Upper lobe of right lung (tissue), 1 donor: Measurements from ENCODE around the gene MEGF11. TPM values are rescaled to one million over a fixed set of nuclear protein-coding genes. Genes with fewer than 3 reads are reported as not detected.

Source experiments
- ATAC-seq: fragments of 200-7000 bp; cut with Tn5 transposase; one replicate; pipeline ENCODE4 v1.9.1; 2020; ENCODE audit warnings: mild to moderate bottlenecking, moderate library complexity
- DNase-seq: peaks from one replicate; pipeline ENCODE4 v3.0.0-alpha.2; 2020
- H3K27ac ChIP-seq: fragments of 200-600 bp; one replicate; pipeline ENCODE4 v1.8.0; 2022
- H3K27me3 ChIP-seq: fragments of 200-600 bp; one replicate; pipeline ENCODE4 v1.8.0; 2022; ENCODE audit warnings: mild to moderate bottlenecking
- H3K36me3 ChIP-seq: fragments of 200-600 bp; one replicate; pipeline ENCODE4 v1.8.0; 2022
- H3K4me1 ChIP-seq: fragments of 200-600 bp; one replicate; pipeline ENCODE4 v1.8.0; 2022
- H3K4me3 ChIP-seq: fragments of 200-600 bp; one replicate; pipeline ENCODE4 v1.8.0; 2022; ENCODE audit warnings: mild to moderate bottlenecking
- H3K9me3 ChIP-seq: fragments of 200-600 bp; one replicate; pipeline ENCODE4 v1.8.0; 2022
- intact Hi-C: fragments of 100-400 bp; cut with DNase I; formaldehyde crosslinking; loops from one replicate; pipeline ENCODE4 v1.11.0; 2022
- total RNA-seq: library from RNA; stranded (reverse); fragmentation: NEBNext Ultra II Directional; extraction: Animal tissue kit (Norgen Biotek cat#: 25700); gene quantifications from one replicate; pipeline ENCODE4 v1.2.1, GENCODE V29; 2021
- TF ChIP-seq, protein P1 (sequence below): fragments of 200-600 bp; IDR thresholded peaks from one replicate; pipeline ENCODE4 v1.8.0; 2022; ENCODE audit warnings: antibody characterized with exemption
- donor health status: DM: no; HTN: yes; CAD: no; lungs with severe emphysema.

MEGF11 gene
- total RNA-seq, 1 donor from 2014 or later = 3.0 TPM

DNA sequence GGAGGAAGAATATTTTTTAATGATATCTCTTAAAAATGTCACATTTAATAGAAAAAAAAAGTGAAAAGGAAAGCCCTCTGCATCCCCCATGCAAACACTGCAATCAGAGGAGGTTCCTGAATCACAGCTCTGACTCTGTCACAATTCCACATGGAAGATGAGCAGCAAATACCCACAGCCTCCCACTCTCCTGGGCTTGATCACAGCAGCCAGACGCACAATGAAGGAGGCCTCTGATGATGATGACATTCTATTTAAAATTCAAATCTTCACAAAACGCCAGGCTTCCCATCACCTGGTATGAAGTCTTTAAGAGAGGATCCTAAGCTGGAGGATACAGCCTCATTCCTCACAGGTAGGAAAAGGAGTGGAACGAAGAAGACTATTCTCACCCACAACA, 30.7 kb upstream of the MEGF11 start:
- no peak overlapping the region for H3K27ac ChIP-seq
- no peak for DNase-seq
- H3K4me1 ChIP-seq = no peaks in the 10 kb centered on the region
- TF ChIP-seq, protein P1, sequence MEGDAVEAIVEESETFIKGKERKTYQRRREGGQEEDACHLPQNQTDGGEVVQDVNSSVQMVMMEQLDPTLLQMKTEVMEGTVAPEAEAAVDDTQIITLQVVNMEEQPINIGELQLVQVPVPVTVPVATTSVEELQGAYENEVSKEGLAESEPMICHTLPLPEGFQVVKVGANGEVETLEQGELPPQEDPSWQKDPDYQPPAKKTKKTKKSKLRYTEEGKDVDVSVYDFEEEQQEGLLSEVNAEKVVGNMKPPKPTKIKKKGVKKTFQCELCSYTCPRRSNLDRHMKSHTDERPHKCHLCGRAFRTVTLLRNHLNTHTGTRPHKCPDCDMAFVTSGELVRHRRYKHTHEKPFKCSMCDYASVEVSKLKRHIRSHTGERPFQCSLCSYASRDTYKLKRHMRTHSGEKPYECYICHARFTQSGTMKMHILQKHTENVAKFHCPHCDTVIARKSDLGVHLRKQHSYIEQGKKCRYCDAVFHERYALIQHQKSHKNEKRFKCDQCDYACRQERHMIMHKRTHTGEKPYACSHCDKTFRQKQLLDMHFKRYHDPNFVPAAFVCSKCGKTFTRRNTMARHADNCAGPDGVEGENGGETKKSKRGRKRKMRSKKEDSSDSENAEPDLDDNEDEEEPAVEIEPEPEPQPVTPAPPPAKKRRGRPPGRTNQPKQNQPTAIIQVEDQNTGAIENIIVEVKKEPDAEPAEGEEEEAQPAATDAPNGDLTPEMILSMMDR = no peak
- intact Hi-C loops = no loop called here
- no peaks in the 10 kb centered on the region for H3K9me3 ChIP-seq
- no peak overlapping the region for H3K4me3 ChIP-seq
- H3K27me3 ChIP-seq = no peaks in the 10 kb centered on the region
- H3K36me3 ChIP-seq = no peaks in the 10 kb centered on the region
- ATAC-seq = no peak

DNA sequence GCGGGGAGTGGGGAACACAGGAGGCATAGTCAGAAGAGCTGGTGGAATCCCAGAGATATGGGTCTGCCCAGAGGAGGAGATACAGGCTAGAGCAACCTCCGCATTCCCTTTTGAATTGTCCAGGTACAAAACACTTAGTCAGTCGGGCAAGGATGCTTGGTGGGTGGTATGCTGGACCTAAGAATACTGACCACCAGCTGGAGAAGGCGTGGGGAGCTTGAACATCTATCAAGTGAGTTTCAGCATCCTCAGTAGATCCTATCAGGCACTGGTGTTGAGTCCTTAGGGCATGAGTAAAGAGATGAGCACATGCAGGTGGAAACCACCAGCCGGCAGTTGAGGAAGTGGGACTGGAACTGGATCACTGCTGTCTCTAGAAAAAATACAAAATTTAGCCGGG, 25.1 kb upstream of the MEGF11 start:
- Histone ChIP-seq H3K27ac (no peak overlapping the region), H3K9me3 (no peaks in the 10 kb centered on the region), H3K27me3 (no peaks in the 10 kb centered on the region), H3K4me3 (no peak overlapping the region), H3K36me3 (no peaks in the 10 kb centered on the region), H3K4me1 (no peaks in the 10 kb centered on the region)
- intact Hi-C loops = no loop called here
- TF ChIP-seq, protein P1 = no peak
- ATAC-seq = no peak
- no peak for DNase-seq

DNA sequence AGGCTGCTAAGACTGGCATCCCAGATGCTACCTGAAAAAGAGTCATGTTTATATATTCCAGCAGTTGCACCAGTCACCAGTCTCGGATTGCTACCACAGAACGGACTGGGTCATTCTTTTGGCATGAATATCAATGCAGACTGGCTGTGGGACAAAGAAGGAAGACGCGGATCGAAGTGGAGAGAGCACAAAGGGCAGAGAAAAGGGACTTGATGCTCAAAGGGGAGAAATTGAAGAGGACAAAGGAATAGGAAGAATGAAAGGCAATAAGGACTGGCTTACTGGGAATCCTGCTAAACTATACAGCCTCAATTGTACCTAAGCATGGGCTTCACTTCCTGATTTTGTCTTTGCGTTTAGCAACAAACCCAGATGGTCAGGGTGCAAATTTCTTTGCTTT, 24.5 kb upstream of the MEGF11 start:
- TF ChIP-seq, protein P1 = no peak
- Histone ChIP-seq H3K27me3 (no peaks in the 10 kb centered on the region), H3K4me3 (no peak overlapping the region), H3K9me3 (no peaks in the 10 kb centered on the region), H3K27ac (no peak overlapping the region), H3K36me3 (no peaks in the 10 kb centered on the region), H3K4me1 (no peaks in the 10 kb centered on the region)
- intact Hi-C loops = no loop called here
- DNase-seq = no peak
- no peak for ATAC-seq

DNA sequence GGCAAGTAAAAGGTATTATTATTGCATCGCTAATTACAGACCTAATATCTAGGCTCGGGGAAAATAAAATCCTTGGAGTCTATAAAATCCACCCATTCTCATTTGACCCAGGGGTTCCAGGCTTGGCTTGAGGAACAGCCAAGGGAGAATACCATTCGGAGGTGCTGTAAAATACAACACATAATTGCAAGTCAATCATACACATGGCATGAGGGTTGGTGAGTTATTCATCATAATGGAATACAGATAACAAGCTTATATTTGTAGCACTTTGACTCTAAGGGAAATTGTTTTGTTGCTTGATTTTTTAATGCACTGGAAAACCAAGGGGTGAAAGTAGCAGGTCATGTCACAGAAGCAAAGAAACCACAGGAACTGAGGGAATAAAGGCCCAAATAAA, 23.0 kb upstream of the MEGF11 start:
- ATAC-seq = no peak
- intact Hi-C loops = no loop called here
- no peak for DNase-seq
- Histone ChIP-seq H3K4me3 (no peak overlapping the region), H3K27me3 (no peaks in the 10 kb centered on the region), H3K36me3 (no peaks in the 10 kb centered on the region), H3K4me1 (no peaks in the 10 kb centered on the region), H3K27ac (no peak overlapping the region), H3K9me3 (no peaks in the 10 kb centered on the region)
- TF ChIP-seq, protein P1 = no peak

DNA sequence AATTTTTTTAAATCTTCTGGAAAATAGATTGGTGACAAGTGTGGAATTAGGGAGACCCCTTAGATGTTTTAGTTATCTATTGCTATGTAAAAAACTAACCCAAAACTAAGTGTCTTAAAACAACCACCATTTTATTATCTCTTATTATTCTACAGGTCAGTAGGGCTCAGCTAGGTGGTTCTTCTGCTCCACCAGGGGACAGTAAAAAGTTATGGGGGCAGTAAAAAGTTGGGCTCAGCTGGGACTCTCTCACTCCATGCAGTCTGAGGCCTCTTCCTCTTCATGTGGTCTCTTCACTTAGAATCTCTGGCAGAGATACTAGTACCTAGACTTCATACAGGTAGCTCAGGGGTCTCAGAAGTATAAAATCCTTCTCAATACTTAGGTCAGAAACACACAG, 21.8 kb upstream of the MEGF11 start:
- Histone ChIP-seq H3K27me3 (no peaks in the 10 kb centered on the region), H3K36me3 (no peaks in the 10 kb centered on the region), H3K4me3 (no peak overlapping the region), H3K9me3 (no peaks in the 10 kb centered on the region), H3K27ac (no peak overlapping the region), H3K4me1 (no peaks in the 10 kb centered on the region)
- intact Hi-C loops = no loop called here
- DNase-seq (no peak), ATAC-seq (no peak)
- TF ChIP-seq, protein P1 = no peak

DNA sequence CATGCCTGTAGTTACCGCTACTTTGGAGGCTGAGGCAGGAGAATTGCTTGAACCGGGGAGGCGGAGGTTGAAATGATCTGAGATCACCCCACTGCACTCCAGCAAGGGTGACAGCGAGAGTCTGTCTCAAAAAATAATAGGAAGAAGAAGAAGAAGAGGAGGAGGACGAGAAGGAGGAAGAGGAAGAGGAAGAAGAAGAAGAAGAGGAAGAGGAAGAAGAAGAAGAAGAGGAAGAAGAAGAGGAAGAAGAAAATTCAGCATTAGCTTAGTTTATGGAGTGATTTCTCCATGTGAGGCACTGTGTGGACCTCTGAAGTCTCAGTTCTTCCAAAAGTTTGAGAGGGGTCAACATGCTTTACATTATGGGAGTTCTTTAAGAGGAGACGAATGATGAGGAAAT, 17.4 kb upstream of the MEGF11 start:
- DNase-seq (no peak), ATAC-seq (no peak)
- intact Hi-C loops = no loop called here

More for the DNA sequence above, 17.4 kb upstream of the MEGF11 start:
- Histone ChIP-seq H3K36me3 (no peaks in the 10 kb centered on the region), H3K27ac (no peak overlapping the region), H3K27me3 (no peaks in the 10 kb centered on the region), H3K4me1 (no peaks in the 10 kb centered on the region), H3K9me3 (no peaks in the 10 kb centered on the region), H3K4me3 (no peak overlapping the region)
- TF ChIP-seq, protein P1 = no peak
